Measurements from ENCODE around the gene OAF. TPM values are rescaled to one million over a fixed set of nuclear protein-coding genes. Genes with fewer than 3 reads are reported as not detected.

The OAF gene
- total and polyA plus RNA-seq, 2 donors (not counting 1 experiment from before 2014, with no cell fraction given), result 1.3 to 1.9 TPM

- no peaks in the 10 kb centered on the region for H3K4me1 Mint-ChIP-seq
- H3K79me2 ChIP-seq (ENCODE audit: control insufficient read depth, insufficient read depth, low read length), result no peaks in the 10 kb centered on the region
- 94% methylated on average over 6 of the region's 9 CpGs for WGBS (ENCODE audit: insufficient coverage)
- no peak overlapping the region for H3K27ac ChIP-seq (ENCODE audit: low read length in 2 of 2)
- no peaks in the 10 kb centered on the region for H3K9me3 Mint-ChIP-seq (ENCODE audit: insufficient read depth)
- no peak overlapping the region for H3K4me3 ChIP-seq (ENCODE audit: control extremely low read depth in 1 of 5, extremely low read depth in 1 of 5, insufficient read depth in 1 of 5, low read depth in 2 of 5, low read length in 4 of 5)
- H3K27me3 Mint-ChIP-seq, result peaks cover 28% of the 10 kb centered on the region
- H3K4me2 ChIP-seq (replicated peaks; ENCODE audit: low read depth, low read length, poor library complexity, severe bottlenecking), result no peak overlapping the region
- ChIA-PET CTCF (no interaction called here), POLR2A (no interaction called here)
- TF ChIP-seq CTCF (IDR thresholded peaks at IDR 0.05) (no peak), EZH2 (IDR thresholded peaks at IDR 0.05; ENCODE audit: borderline replicate concordance, insufficient read depth, low read depth, low read length, poor library complexity, severe bottlenecking) (no peak)
- no peaks in the 10 kb centered on the region for H3K4me1 ChIP-seq (ENCODE audit: control insufficient read depth in 2 of 2, insufficient read depth in 2 of 2, low read length in 2 of 2)
- intact Hi-C loops (cut with micrococcal nuclease), result no loop called here
- H3K9ac ChIP-seq (ENCODE audit: low read length), result no peak overlapping the region
- H3K9me3 ChIP-seq (ENCODE audit: control extremely low read depth in 1 of 3, control insufficient read depth in 2 of 3, insufficient read depth in 1 of 3, low read length in 2 of 3), result no peaks in the 10 kb centered on the region
- no peak overlapping the region for H2AFZ ChIP-seq (ENCODE audit: insufficient read depth, low read depth, low read length, poor library complexity, severe bottlenecking)
- no peak for ATAC-seq (ENCODE audit: low read depth)
- H4K20me1 ChIP-seq (ENCODE audit: control insufficient read depth, insufficient read depth, low read length, poor library complexity, severe bottlenecking), result no peaks in the 10 kb centered on the region
- H3K27ac Mint-ChIP-seq, result no peak overlapping the region
- no peak for DNase-seq
- no peak overlapping the region for H3K4me3 Mint-ChIP-seq
- H3K27me3 ChIP-seq (replicated peaks in 1 of 4; ENCODE audit: control extremely low read depth in 1 of 4, control insufficient read depth in 3 of 4, insufficient read depth in 4 of 4, low read length in 3 of 4), result peaks cover 0 to 6% (median 0%) of the 10 kb centered on the region in 4 experiments
- no peaks in the 10 kb centered on the region for H3K36me3 ChIP-seq (replicated peaks in 1 of 2; ENCODE audit: control extremely low read depth in 1 of 2, control insufficient read depth in 1 of 2, extremely low read depth in 1 of 2, insufficient read depth in 2 of 2, low read length in 1 of 2)
Observed at GRCh38 chr11:120198787-120199469, 11.9 kb upstream of the OAF start.

GRCh38 chr11:120199613-120200012, 11.2 kb upstream of the OAF start:
- ChIA-PET POLR2A (no interaction called here), CTCF (no interaction called here)
- no peak overlapping the region for H3K4me3 ChIP-seq (ENCODE audit: control extremely low read depth in 1 of 5, extremely low read depth in 1 of 5, insufficient read depth in 1 of 5, low read depth in 2 of 5, low read length in 4 of 5)
- no peaks in the 10 kb centered on the region for H3K9me3 ChIP-seq (ENCODE audit: control extremely low read depth in 1 of 3, control insufficient read depth in 2 of 3, insufficient read depth in 1 of 3, low read length in 2 of 3)
- ATAC-seq (ENCODE audit: low read depth) (no peak), DNase-seq (no peak)
- no peaks in the 10 kb centered on the region for H3K4me1 ChIP-seq (ENCODE audit: control insufficient read depth in 2 of 2, insufficient read depth in 2 of 2, low read length in 2 of 2)
- H3K36me3 ChIP-seq (replicated peaks in 1 of 2; ENCODE audit: control extremely low read depth in 1 of 2, control insufficient read depth in 1 of 2, extremely low read depth in 1 of 2, insufficient read depth in 2 of 2, low read length in 1 of 2), result no peaks in the 10 kb centered on the region
- Mint-ChIP-seq H3K4me1 (no peaks in the 10 kb centered on the region), H3K27me3 (peaks cover 28% of the 10 kb centered on the region), H3K27ac (no peak overlapping the region), H3K4me3 (no peak overlapping the region), H3K9me3 (ENCODE audit: insufficient read depth) (no peaks in the 10 kb centered on the region)
- no peak overlapping the region for H3K4me2 ChIP-seq (replicated peaks; ENCODE audit: low read depth, low read length, poor library complexity, severe bottlenecking)
- intact Hi-C loops (cut with micrococcal nuclease), result no loop called here
- H2AFZ ChIP-seq (ENCODE audit: insufficient read depth, low read depth, low read length, poor library complexity, severe bottlenecking), result no peak overlapping the region
- H3K27ac ChIP-seq (ENCODE audit: low read length in 2 of 2), result no peak overlapping the region
- H3K79me2 ChIP-seq (ENCODE audit: control insufficient read depth, insufficient read depth, low read length), result no peaks in the 10 kb centered on the region
- H4K20me1 ChIP-seq (ENCODE audit: control insufficient read depth, insufficient read depth, low read length, poor library complexity, severe bottlenecking), result no peaks in the 10 kb centered on the region
- no peak overlapping the region for H3K9ac ChIP-seq (ENCODE audit: low read length)
- 79% methylated on average over 5 of the region's 9 CpGs for WGBS (ENCODE audit: insufficient coverage)
- peaks cover 0 to 6% (median 0%) of the 10 kb centered on the region in 4 experiments for H3K27me3 ChIP-seq (replicated peaks in 1 of 4; ENCODE audit: control extremely low read depth in 1 of 4, control insufficient read depth in 3 of 4, insufficient read depth in 4 of 4, low read length in 3 of 4)
- TF ChIP-seq EZH2 (IDR thresholded peaks at IDR 0.05; ENCODE audit: borderline replicate concordance, insufficient read depth, low read depth, low read length, poor library complexity, severe bottlenecking), result no peak
- no peak for TF ChIP-seq CTCF (IDR thresholded peaks at IDR 0.05)
